ENCODE results near the gene OPRPN.

DNA sequence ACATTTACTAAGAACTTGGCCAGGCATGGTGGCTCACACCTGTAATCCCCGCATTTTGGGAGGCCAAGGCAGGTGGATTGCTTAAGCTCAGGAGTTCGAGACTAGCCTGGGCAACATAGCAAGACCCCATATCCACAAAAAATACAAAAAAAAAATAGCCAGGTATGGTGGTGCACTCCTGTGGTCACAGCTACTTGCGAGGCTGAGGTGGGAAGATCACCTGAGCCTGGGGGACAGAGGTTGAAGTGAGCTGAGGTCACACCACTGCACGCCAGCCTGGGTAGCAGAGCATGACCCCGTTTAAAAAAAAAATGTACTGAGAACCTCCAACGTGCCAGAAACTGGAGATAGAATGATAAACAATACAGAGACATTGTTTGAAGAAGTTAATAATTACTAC lies 8.0 kb downstream of the OPRPN start:
- no peak for TF ChIP-seq JUN (IDR thresholded peaks at IDR 0.05; ENCODE audit: borderline replicate concordance, low read depth, low read length)
- no peak for TF ChIP-seq JUN (CRISPR knock-in tag; IDR thresholded peaks at IDR 0.05; ENCODE audit: borderline replicate concordance)
- no peak for TF ChIP-seq POLR2AphosphoS5 (IDR thresholded peaks at IDR 0.05; ENCODE audit: control insufficient read depth, insufficient read depth, low read depth, low read length)
- no peak for TF ChIP-seq POLR2A (conservative IDR thresholded peaks at IDR 0.05)
- no peak for TF ChIP-seq KAT8 (IDR thresholded peaks at IDR 0.05; ENCODE audit: low read depth)
- no peak for TF ChIP-seq EZH2 (IDR thresholded peaks at IDR 0.05; ENCODE audit: borderline replicate concordance, low read depth, low read length)
- no peak for TF ChIP-seq BACH1 (tag; IDR thresholded peaks at IDR 0.05)
- no peak for TF ChIP-seq POLR2G (IDR thresholded peaks at IDR 0.05; ENCODE audit: low read depth, low read length)
- TF ChIP-seq, protein P1, sequence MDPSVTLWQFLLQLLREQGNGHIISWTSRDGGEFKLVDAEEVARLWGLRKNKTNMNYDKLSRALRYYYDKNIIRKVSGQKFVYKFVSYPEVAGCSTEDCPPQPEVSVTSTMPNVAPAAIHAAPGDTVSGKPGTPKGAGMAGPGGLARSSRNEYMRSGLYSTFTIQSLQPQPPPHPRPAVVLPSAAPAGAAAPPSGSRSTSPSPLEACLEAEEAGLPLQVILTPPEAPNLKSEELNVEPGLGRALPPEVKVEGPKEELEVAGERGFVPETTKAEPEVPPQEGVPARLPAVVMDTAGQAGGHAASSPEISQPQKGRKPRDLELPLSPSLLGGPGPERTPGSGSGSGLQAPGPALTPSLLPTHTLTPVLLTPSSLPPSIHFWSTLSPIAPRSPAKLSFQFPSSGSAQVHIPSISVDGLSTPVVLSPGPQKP (CRISPR knock-in tag; IDR thresholded peaks at IDR 0.05) = no peak
- TF ChIP-seq, protein P2, sequence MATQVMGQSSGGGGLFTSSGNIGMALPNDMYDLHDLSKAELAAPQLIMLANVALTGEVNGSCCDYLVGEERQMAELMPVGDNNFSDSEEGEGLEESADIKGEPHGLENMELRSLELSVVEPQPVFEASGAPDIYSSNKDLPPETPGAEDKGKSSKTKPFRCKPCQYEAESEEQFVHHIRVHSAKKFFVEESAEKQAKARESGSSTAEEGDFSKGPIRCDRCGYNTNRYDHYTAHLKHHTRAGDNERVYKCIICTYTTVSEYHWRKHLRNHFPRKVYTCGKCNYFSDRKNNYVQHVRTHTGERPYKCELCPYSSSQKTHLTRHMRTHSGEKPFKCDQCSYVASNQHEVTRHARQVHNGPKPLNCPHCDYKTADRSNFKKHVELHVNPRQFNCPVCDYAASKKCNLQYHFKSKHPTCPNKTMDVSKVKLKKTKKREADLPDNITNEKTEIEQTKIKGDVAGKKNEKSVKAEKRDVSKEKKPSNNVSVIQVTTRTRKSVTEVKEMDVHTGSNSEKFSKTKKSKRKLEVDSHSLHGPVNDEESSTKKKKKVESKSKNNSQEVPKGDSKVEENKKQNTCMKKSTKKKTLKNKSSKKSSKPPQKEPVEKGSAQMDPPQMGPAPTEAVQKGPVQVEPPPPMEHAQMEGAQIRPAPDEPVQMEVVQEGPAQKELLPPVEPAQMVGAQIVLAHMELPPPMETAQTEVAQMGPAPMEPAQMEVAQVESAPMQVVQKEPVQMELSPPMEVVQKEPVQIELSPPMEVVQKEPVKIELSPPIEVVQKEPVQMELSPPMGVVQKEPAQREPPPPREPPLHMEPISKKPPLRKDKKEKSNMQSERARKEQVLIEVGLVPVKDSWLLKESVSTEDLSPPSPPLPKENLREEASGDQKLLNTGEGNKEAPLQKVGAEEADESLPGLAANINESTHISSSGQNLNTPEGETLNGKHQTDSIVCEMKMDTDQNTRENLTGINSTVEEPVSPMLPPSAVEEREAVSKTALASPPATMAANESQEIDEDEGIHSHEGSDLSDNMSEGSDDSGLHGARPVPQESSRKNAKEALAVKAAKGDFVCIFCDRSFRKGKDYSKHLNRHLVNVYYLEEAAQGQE (IDR thresholded peaks at IDR 0.05; ENCODE audit: borderline replicate concordance) = no peak
- TF ChIP-seq, protein P2 (CRISPR knock-in tag; IDR thresholded peaks at IDR 0.05; ENCODE audit: low read depth) = no peak
- no peak for TF ChIP-seq MYBL2 (IDR thresholded peaks at IDR 0.05; ENCODE audit: low read depth)
- no peak for TF ChIP-seq MYBL2 (CRISPR knock-in tag; IDR thresholded peaks at IDR 0.05; ENCODE audit: borderline replicate concordance)
- no peak for TF ChIP-seq ZNF766 (CRISPR knock-in tag; conservative IDR thresholded peaks at IDR 0.05)
- TF ChIP-seq, protein P3, sequence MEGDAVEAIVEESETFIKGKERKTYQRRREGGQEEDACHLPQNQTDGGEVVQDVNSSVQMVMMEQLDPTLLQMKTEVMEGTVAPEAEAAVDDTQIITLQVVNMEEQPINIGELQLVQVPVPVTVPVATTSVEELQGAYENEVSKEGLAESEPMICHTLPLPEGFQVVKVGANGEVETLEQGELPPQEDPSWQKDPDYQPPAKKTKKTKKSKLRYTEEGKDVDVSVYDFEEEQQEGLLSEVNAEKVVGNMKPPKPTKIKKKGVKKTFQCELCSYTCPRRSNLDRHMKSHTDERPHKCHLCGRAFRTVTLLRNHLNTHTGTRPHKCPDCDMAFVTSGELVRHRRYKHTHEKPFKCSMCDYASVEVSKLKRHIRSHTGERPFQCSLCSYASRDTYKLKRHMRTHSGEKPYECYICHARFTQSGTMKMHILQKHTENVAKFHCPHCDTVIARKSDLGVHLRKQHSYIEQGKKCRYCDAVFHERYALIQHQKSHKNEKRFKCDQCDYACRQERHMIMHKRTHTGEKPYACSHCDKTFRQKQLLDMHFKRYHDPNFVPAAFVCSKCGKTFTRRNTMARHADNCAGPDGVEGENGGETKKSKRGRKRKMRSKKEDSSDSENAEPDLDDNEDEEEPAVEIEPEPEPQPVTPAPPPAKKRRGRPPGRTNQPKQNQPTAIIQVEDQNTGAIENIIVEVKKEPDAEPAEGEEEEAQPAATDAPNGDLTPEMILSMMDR (IDR thresholded peaks at IDR 0.05 in 2 of 3, conservative IDR thresholded peaks at IDR 0.05 in 1 of 3; ENCODE audit: insufficient read depth in 2 of 3, low read depth in 1 of 3, low read length in 3 of 3) = no peak
- no peak for TF ChIP-seq TEAD4 (IDR thresholded peaks at IDR 0.05; ENCODE audit: low read length)
- no peak for TF ChIP-seq TEAD4 (CRISPR knock-in tag; IDR thresholded peaks at IDR 0.05; ENCODE audit: borderline replicate concordance)
